Measurements from ENCODE around the gene MAD1L1.

DNA sequence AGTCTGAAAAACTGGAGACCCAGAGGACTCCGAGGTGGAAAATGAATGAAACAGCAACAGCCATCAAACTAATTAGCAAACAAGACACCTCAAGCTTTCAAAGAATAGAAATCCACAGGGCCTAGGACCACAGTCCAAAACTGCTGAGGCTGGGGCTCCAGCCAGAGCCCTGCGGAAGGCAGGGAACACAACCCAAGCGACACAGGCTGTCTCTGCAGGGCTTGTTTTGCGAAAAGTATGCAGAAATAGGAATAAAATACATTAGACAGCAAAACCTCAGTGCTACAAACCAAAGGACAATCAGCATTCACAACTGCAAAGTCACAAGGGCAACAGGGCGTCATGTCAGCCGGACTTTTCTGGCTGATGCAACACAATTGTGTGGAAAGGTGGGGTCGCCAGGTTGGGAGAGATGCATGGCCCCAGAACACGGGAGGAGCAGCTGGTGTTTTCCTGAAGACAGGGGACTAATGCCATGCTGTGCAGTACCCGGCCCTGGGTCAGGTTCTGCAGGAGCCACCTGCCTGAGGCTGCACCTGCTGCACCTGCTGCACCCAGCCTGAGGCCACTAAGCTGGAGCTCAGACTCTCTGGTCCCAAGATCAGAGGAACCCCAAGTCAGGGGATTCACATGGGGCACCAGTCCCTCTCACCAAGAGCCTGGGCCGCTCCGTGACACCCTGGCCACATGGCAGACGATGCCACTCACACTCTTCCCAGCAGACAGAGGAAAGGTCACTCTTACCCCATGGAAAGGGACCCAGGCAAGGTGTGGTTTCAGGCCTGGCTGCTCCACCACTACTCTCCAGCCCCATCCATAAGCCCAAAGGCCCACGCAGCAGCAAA, 74.2 kb downstream of the MAD1L1 start:
- TF ChIP-seq, protein P1, sequence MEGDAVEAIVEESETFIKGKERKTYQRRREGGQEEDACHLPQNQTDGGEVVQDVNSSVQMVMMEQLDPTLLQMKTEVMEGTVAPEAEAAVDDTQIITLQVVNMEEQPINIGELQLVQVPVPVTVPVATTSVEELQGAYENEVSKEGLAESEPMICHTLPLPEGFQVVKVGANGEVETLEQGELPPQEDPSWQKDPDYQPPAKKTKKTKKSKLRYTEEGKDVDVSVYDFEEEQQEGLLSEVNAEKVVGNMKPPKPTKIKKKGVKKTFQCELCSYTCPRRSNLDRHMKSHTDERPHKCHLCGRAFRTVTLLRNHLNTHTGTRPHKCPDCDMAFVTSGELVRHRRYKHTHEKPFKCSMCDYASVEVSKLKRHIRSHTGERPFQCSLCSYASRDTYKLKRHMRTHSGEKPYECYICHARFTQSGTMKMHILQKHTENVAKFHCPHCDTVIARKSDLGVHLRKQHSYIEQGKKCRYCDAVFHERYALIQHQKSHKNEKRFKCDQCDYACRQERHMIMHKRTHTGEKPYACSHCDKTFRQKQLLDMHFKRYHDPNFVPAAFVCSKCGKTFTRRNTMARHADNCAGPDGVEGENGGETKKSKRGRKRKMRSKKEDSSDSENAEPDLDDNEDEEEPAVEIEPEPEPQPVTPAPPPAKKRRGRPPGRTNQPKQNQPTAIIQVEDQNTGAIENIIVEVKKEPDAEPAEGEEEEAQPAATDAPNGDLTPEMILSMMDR (IDR thresholded peaks at IDR 0.05): no peak
- no peak for TF ChIP-seq POLR2A (IDR thresholded peaks at IDR 0.05)
